NCI-H345 treated with DMSO at 0.1 percent for 48 hours (cell line): ENCODE measurements around the gene FCHSD1.
A peak's percentile ranks its signal among the peaks of the same experiment; 100 is the strongest.
"Not testable (repeated sequence)": the region's sequence is repeated elsewhere in the genome, so short reads cannot be mapped to it uniquely, and the experiment has no call there.

Source experiments
- DNase-seq: peaks from one replicate; lab custom pipeline; 2025; ENCODE audit not compliant: unreplicated experiment; lab: John Stamatoyannopoulos, UW

Gene FCHSD1

GRCh38 chr5:141618030-141618803 is 33.0 kb downstream of the FCHSD1 start:
- peak; percentile 53 for DNase-seq

DNA sequence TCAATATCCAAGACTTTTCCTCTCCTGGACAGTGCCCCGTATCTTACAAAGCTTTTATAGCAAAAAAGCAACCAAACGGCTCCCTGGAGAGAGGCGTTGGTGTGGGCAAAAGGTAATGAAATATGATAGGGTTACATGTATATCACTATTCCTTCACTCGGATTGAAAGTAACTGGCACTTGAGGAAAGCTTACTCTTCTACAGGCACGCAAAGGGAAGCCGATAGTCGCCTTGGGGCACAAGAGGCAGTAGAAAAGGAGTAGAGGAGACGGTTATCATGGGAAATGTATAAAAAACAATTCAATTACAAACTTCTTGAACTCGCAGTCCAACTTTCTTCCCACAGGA is 33.6 kb downstream of the FCHSD1 start:
- no peak for DNase-seq

DNA sequence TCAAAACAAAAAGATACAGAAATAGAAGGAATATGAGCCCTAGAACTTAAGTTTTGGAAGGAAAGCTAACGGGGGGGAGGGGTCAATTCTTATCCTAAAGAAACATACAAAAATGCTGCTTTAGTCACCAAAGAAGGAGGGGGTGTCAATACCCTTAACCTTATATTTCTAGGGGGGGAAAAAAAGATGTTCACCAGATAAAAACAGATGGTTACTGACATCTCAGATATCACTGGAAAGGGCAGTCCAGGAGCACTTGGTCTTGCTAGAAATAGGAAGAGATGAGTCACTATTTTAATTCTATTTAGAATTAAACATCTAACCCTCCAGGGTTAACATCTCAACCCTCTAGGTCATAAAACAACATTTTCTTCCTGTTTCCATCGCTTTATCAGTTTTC is 34.1 kb downstream of the FCHSD1 start:
- DNase-seq = no peak

GRCh38 chr5:141615991-141616720 is 35.1 kb downstream of the FCHSD1 start:
- DNase-seq = no peak

- DNase-seq = no peak
These were observed 37.9 kb downstream of the FCHSD1 start for GRCh38 chr5:141613344-141613743.

DNA sequence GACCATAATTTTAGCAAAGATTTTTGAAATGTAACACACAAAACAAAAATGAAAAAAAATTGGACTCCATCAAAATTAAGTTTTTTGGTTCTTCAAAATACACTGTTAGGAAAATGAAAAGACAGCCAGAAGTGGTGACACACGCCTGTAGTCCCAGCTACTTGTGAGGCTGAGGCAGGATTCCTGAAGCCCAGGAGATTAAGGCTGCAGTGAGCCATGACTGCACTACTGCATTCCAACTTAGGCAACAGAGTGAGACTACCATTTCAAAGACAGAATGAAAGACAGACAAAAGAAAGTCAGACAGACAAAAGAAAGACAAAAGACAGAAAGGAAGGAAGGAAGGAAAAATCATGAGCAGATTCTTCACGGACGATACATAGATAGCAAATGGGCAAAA is 39.9 kb downstream of the FCHSD1 start:
- no peak for DNase-seq

DNA sequence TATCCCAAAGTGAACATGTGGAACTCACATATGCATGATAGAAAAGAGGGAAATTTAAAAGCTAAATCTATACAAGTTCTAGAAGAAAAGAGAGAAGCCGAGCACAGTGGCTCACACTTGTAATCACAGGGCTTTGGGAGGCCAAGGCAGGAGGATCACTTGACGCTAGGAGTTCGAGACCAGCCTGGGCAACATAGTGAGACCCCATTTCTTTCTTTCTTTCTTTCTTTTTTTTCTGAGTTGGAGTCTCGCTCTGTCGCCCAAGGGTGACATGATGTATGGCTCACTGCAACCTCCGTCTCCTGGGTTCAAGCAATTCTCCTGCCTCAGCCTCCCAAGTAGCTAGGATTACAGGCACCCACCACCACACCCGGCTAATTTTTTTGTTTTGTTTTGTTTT is 41.3 kb downstream of the FCHSD1 start:
- DNase-seq = not testable (repeated sequence)

DNA sequence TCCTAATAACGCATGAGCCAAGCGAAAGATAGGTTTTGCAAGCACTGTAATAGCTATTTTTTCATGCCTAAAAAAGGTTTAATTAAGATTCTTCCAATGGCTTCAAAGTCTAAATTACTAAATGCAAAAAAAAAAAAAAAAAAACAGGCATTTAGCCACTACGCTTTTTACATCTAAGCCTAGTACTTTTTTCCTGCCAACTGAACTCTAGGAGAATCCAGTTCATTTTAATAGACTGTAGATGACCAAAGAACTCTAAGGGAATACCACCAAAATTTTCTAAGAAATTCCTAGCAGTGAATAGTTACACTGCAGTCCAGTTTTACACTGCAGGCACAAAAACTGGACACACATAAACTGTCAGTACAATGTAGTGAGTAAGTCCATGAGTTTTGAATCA is 42.2 kb downstream of the FCHSD1 start:
- DNase-seq = no peak

DNA sequence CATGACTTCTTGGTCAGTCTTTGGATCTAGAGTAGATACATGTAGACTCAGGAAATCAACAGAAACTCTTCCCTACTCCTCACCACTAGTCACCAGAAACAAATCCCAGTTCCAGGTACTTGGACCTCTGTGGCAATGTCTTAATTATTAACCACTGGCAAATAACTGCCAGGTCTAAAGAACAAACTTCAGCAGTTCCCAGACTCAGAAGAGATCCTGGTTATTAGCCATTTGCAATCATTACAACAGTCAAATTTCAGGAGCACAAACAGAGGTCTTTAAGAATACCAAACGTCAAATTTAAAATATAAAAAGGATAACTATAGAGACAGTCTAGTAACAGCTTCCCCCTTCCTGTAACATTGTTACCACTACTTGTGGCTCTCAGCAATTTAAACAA is 42.7 kb downstream of the FCHSD1 start:
- no peak for DNase-seq

- DNase-seq = no peak
These were observed 43.2 kb downstream of the FCHSD1 start for GRCh38 chr5:141608046-141608445.

GRCh38 chr5:141605523-141606277 is 45.5 kb downstream of the FCHSD1 start:
- DNase-seq = no peak

DNA sequence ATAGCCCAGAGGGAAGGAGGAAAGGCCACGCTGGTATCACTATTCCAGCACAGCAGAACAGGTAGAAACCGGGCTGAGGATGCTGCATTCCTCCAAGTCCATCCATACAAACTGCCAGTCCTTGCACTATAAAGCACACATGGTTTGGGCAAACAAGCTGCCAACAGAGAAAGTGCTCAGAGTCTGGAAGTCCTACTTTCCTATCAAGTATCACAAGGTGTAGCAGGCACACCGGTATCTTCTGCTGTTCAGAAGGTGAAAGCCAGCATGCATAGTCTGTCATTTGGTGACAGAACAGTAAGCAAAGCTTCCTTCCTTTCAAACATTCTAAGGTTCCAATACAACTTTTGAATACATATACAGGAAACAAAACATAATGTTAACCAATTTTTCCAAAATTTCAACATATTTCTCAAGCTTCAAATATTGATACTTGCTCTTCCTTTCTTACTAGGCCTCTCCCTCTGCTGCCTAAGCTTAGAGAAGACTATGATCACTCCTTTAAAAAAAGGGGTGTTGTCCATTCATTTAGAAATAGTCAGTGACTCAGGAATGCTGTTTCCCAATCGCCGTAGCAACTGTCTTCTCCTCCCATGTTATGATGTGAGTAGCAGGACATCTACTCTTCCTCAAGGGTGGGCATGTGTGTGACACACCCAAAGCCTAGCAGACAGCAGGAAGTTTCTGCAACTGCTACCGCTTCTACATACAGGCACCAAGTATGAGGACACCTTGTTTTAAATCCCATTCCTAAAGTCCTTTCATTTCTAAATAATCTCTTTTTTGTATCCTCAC is 47.1 kb downstream of the FCHSD1 start:
- no peak for DNase-seq

- no peak for DNase-seq
These were observed 48.6 kb downstream of the FCHSD1 start for GRCh38 chr5:141602606-141603005.

GRCh38 chr5:141598391-141599345 is 52.5 kb downstream of the FCHSD1 start:
- DNase-seq = no peak

DNA sequence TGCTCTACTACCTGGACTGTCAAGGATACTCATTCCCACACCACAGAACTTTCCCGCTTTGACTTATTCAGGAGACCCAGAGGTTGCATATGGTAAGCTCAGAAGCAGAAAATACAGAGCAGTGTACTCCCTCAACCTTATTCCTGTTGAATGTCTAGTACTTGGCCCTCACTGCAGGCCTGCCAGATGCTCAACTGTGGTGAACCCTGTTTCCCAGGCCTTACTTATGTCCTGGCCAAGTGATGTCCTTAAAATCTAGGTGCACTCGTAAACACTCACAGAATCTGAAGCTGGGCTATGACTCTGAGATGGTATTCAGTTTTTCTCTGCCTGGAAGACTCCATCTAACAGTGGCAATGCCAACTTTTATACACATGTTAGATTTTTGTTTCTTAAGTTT is 53.4 kb downstream of the FCHSD1 start:
- no peak for DNase-seq

DNA sequence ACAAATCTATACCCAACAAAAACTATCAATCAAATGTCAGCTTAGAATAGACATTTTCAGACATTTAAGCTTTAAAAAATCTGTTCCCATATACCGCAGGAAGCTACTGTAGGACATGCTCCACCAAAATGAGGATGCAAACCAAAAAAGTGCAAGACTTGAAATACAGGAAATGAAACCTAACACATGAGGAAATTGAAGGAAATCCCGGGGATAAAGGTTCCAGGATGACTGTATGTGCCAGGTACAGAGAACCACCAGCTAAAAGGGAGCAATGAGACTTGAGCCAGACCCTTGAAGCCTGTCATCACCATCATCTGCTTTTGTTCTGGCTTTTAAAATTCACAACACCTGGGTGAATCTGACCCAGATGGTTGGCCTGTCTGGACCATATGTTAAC is 53.8 kb downstream of the FCHSD1 start:
- DNase-seq = no peak

DNA sequence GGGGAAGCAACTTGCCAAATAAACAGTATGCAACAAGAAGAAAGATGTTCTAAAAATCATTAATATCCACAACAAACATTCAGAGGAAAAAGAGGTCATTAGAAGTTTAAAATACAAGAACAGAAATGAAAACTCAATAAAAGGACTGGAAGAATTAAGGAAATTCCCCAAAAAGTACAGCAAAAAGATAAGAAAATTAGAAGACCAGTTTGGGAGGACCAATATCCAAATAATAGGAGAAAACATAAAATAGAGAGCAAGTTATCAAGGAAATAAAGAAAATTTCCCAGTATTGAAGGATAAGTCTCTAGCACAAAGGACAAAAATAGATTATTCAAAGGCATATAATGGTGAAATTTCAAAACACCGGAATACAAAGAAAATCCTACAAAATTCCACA is 54.4 kb downstream of the FCHSD1 start:
- no peak for DNase-seq

DNA sequence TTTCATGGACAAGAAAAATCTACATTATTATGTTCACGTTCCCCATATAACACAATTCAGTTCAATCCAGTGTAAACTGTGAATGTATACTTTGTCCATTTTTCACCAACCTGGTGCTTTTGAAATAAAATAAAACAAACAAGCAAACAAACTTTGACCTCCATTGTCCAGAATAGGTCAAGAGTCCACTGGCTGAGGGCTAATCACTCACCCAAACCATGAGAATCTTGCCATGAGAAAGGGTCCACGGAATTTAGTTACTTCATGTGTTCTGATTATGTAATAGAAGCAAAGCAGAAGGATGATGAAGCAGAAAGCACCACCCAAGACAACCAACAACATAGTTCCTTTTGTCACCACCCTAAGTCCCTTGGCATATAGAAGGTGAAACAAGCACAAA is 61.1 kb downstream of the FCHSD1 start:
- no peak for DNase-seq
